Hematopoietic multipotent progenitor cell treated with erythropoietin and hydrocortisone succinate and interleukin-3 and kit ligand, for 17 days (in vitro differentiated cells): ENCODE measurements around the gene BMP5.

Source experiments
- DNase-seq: peaks from one replicate; pipeline ENCODE4 v3.0.0-alpha.2; 2015; ENCODE audit warnings: low spot score

Gene BMP5

DNA sequence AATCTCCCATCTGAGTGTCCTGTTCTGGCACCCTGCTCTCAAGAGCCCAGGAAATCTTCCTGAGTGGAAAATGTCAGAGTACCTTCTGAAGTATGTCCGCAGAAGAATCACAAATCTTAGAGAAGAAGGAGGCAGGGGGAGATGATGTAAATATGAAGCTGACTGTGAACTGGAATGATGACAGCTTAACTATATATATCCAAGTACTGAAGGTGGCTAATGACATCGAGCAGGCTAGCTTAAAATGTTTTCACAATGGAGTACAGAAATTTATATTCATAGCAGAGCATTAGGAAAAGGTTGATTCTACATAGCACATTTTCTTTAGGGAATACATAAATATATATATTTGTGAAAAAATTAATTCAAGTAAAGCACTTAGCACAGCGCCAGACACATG, 64.3 kb downstream of the BMP5 start:
- no peak for DNase-seq

DNA sequence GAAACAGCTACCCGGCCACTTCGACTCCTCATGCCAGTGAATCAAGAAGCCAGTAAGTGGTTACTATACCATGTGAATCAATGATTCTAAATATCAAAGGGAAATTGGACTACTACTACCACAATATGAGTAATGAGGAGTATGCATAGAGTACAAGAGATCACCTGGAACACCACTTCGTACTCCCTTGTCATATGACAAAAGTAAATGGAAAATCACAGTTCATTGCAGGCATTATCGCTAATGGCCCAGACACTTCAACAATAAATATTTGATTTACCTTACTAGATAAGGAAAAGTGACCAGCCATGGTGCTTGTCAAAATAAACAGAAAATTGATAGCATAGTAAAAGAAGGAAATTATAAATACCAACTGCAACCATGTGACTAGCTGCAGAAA, 73.1 kb downstream of the BMP5 start:
- DNase-seq: no peak

- DNase-seq: no peak
Measured at GRCh38 chr6:55798571-55798970, 76.8 kb downstream of the BMP5 start.

DNA sequence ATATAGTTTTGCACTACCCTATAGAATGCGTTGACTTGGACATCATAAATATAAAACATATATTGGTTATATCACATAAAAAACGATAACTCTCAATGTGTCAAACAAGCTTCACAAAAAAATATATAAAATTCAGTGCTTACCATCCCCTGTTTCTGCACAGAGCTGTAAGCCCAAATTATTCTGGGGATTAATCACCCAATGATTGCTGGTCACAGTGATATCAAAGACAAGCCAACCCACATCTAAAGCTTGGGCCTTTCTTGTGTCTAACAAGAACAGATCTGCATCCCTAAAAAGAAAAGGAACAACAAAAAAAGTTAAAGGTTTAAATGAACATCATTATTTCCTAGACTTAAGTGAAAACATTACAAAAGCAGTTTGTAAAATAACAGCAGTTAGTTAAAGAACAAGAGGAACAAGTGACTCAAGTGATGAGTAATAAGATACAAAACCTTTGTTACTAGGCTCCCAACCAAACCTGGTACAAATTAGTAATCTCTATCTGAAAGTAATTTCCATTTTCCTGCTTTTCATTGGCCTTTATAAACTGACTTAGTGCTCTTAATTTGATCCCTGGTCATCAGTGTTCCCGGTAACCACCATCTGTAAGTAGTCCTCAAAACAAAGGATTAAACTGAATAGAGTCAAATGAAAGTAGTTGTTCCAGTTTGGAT, 81.1 kb downstream of the BMP5 start:
- DNase-seq: no peak

DNA sequence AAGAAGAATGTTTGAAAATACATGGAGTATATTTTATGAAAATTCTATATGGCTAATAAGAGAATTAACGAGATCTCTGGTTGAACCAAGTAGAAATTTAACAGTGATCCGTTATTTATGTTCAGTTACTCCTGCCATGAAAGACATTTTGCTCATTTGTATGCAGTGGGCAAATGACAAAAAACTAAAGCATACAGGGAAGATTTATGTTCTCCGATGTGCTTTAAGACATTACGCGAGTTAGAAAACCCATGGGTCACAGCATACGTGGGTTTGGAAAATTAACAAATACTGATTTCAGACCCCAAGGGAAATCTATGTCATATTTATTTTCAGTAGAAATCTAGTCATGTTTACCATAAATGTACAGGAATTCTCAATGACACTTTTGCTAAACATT, 90.1 kb downstream of the BMP5 start:
- no peak for DNase-seq

- DNase-seq: no peak
Measured at GRCh38 chr6:55782275-55782674, 93.1 kb downstream of the BMP5 start.

DNA sequence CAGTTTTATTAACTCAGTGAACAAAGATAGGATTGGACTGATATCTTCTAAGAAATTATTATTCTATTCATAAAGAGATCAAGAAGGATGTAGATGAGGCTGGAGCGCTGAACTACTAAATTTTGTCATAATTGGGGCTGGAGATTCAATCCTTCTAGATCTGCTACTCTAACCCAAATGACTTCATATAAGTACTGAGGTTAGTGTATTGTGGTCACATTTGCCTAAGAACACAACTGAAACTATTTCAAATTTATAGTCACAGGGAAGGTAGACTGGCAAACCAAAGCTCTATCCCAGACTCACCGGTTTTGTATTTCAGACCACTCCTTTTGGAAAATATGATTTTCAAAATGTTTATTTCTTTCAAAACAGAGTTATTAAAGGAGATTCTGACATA, 96.7 kb downstream of the BMP5 start:
- DNase-seq: no peak

DNA sequence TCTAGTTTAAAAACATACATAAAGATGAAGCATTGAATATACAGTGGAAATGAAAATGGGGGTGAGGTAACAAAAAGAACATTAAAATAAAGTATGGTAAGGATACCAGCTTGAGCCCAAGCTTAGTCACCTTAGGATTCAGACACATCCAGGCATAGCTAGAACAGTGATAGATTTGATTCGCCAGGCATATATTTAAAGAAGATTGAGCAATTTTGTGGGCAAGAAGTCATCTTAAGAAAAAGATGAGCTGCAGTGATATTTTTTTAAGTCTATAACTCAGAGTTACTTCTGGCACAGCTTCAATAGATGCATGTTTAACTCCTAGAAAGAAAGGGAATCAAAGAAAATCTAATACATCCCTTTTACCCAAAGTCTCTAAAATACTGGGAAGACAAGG, 97.9 kb downstream of the BMP5 start:
- no peak for DNase-seq

DNA sequence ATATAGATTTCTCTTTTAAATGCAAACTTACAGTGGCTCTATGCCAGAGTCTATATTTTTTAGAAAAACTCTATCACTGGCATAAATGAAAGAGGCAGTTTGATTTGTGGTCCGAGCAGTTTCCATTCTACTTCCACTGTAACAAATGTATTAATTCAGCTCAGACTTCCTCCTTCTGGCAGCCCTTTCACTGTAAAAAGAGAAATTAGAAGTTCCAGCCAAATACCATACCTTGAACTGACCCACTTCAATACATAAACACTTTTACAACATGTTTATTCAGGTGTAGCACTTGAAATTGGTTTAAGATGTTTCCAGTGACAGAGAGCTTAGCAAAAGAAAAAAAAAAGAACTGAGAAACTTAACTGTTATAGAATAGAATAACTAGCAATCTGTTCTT, 99.3 kb downstream of the BMP5 start:
- DNase-seq: no peak

DNA sequence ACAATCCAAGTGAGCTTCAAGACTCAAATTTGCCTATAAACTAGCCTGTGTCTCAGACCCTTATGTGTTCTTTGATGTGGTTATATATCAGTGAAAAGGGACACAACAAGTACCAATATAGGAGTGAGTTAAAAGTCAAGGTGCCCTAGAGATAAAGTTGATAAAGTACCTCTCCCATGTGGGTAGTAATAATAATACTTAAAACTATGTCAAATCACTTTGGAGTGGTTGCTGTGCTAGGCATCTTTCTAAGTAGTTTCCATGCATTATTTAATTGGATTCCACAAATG, 100.4 kb downstream of the BMP5 start:
- DNase-seq: no peak

DNA sequence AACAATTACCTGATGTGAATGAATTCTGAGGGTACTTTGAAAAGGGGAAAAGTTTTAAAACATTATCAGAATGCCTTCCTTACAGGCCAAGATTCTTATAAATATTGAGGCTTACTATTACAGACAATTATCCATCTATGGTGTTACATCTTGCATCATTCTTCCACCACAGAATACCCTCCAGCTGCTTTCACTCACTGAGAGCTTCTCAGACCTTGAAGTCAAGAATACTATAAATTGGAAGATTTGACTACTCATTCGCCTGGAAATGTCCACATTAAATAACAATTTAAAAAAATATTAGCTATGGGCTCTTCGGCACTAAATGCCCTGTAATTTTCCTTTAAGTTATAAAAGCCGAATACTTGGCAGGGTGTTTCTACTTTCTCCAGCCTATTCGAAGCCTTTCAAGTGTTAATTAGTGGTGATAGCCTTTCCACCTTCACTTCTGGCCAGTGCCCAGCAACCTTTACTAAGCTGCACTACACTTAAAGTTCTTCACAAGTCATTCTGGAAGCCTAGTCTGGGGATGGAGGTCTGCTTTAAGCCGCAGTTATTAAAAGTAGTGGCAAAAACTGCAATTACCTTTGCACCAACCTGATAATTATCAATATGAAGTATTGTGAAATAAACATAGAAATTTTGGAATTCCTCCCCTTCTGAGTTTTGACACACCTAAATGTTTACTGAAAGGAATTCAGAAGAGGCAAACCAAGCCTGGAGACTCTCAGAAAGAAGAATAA, 100.9 kb downstream of the BMP5 start:
- no peak for DNase-seq

DNA sequence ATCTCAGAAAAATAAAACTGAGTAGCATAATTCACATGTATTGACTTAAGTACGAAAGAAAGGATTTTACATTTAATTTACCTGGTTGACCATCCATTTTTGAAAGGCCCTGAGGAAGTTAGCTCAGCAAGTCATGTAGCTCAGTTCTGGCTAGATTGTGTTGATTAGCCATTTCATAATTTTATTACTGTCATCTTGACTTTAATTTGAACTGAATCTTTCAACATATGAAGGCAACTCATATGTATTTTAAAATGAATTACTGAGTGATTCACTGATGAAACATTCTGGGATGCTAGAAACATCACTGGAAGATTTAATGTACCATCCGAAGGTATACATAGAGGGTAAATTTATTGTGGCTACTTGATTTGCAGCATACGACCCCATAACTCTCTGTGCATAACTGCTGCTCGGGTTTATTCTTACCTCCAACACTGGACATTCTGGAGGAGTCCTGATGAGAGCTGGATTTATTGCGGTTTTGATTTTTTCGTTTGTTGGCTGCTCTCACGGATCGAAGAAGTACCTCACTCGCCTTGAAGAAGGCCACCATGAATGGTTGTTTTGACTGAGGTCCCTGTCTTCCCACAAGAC, 101.7 kb downstream of the BMP5 start:
- DNase-seq: no peak

- no peak for DNase-seq
Measured at GRCh38 chr6:55772730-55773129, 102.7 kb downstream of the BMP5 start.

DNA sequence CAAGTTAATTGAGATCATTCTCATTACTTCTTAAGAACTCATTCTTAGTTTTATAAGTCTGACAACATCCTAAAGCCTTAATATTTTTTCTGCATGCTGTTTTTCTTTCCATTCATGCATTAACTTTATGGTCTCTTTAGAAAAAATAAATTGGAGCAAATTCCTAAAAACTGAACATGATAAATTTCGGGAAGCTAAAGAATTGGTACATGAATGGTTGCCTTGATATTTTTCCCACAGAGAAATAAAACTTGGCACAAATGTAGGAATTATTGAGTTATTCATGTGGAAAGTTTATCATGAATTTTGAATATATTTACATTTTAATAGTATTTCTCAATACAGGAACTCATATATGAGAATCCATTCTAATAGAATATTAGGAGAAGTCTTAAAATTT, 115.9 kb downstream of the BMP5 start:
- no peak for DNase-seq

DNA sequence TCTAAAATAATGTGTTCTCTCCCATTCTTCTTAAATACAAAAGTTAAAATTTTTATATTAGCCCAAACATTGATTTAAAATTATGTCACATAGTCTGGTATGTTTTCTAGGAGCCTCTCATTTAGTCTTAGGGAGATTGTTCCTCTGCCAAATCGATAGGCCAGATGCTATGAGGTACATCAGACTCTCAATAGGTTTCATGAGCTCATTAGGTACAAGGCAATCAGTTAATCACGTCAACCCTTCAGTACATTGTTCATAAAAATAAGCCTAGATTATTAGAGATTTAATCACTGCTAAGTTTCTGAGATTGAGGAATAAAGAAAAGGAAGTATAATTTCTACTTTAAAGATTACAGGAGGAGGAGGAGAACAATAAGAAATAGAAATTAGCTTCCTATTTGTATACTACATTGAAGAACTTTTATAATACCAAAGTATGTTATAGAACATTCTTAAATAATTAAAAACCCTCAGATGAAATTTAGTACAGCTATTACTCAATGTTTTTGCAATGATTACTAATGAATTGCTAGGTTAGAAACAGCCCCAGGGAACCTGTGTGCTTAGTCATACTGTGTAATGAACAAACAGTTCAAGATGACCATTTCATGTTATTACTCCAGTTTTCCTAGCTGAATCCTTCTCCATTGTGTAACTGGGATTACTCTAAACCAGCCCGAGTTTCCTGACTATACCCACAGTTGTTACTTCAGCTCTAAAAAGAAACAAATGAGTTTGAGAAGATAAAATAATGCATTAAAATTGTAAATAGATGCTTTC, 117.0 kb downstream of the BMP5 start:
- no peak for DNase-seq

DNA sequence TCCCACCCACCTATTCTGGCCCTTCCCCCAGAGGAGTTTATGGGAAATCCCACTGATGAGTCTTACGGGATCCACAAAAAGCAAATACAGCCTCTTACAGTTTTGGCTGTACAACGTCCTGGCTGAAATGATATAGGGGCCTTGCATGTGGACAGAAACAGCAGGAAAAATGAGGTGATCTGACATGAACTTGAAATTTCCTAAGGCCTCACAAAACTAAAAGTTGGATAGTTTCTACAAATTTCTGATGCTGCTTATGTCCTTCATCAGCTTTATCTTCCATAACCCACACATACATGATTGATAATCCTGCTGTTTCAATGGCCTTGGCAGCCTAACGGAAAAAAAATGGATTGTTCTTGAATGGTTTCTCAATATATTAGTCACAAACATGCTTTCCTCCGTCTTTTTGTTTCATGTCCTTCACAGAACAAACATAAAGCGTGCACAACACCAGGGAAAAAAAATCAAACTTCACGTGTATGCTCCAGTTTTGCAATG, 118.8 kb downstream of the BMP5 start:
- no peak for DNase-seq

DNA sequence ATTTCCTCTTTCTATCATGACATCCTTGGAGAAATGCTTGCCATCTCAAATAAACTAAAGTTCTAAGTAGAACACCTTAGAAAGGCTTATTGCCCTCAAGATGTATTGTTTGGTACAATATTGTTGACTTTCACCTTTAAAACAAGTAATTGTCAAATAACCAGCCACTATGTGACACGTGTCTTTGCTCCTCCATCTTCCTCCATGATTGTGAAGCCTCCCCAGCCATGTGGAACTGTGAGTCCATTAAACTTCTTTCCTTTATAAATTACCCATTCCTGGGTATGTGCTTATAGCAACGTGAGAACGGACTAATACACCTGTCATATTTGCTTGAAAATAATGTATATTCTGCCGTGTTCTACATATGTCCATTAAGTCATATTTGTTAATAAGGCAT, 126.5 kb downstream of the BMP5 start:
- no peak for DNase-seq

GRCh38 chr6:55746473-55746872, 128.9 kb downstream of the BMP5 start:
- no peak for DNase-seq

DNA sequence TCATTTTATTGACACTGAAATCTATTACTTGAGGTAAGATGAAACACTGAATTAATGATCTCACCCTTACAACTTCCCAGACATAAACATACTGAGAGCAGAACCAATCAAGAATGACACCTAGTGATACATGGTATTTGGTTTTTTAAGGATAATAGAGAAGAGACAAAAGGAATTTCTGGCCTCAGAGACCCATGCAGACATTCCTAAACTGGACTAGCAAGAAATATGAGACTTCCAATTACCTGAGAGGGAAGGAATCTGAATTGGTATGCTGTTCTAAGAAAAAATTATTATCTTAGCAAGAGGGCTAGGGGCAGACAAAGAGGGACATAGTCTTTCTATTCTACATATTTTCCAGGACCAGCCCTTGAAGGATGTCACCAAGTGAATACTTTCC, 141.1 kb downstream of the BMP5 start:
- no peak for DNase-seq

DNA sequence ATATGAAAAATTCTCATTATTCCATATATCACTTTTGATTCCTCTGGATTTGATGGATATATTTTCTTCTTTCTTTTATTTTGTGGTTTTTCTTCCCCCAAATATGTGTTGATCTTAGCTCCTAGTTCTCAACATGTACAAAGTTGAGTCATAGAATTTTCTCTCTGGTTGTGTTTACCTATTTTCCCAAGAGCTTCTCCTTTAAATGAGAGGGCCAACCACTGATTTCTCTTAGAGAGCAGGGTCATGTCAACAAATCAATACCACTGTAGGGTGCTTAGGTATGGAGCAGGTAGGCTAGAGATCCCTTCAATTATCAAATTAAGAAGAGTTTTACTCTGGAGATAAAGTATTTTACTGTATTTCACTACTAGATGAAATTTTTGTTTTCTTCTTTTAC, 145.7 kb downstream of the BMP5 start:
- no peak for DNase-seq

GRCh38 chr6:55726144-55726543, 149.2 kb downstream of the BMP5 start:
- DNase-seq: no peak

DNA sequence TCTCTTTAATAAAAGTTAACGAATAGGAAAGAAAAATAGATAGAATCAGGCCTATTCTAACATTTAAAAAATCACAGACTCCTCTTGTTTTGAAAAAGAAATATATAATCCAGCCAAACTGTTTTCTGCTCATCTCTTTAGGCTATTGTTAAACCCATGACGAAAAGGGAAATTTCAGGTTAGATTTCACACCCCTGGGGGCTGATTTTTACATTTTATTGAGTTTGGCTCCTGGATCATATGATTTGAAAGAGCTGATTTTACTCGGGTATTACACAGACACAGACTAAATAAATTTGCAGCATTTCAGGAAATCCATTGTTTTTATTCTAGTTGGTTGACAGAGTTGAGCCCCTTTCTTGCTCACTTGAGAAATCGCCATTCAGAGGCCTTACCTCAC, 160.6 kb downstream of the BMP5 start:
- DNase-seq: no peak

GRCh38 chr6:55713436-55713835, 162.0 kb downstream of the BMP5 start:
- no peak for DNase-seq
